ENCODE results near the gene IVNS1ABP. TPM values are rescaled to one million over a fixed set of nuclear protein-coding genes. Genes with fewer than 3 reads are reported as not detected.

The IVNS1ABP gene
- total RNA-seq, 4 donors from 2014 or later: 50.5 to 174 (median 133) TPM

GRCh38 chr1:185268352-185268751 is 48.7 kb downstream of the IVNS1ABP start:
- no peak for DNase-seq
- WGBS, 2 donors (ENCODE audit: low coverage in 1 of 2): 40 to 75% methylated on average over 2 of the region's 2 CpGs
- intact Hi-C loops (cut with DNase I; ENCODE audit: low total_unique reads): no loop called here
- Histone ChIP-seq H3K27me3 (no peaks in the 10 kb centered on the region), H3K9me3 (no peaks in the 10 kb centered on the region), H3K27ac (no peak overlapping the region), H3K4me1 (no peaks in the 10 kb centered on the region), H3K4me3 (no peak overlapping the region), H3K36me3 (no peaks in the 10 kb centered on the region)
- TF ChIP-seq POLR2A (IDR thresholded peaks at IDR 0.05) (no peak), POLR2AphosphoS5 (IDR thresholded peaks at IDR 0.05) (no peak), CTCF (IDR thresholded peaks at IDR 0.05) (no peak), EP300 (IDR thresholded peaks at IDR 0.05; ENCODE audit: low read depth) (no peak)
- in situ Hi-C loops (cut with MboI; ENCODE audit: low pct_ligation_motif_present in 1 of 4, low pct_unique_long_range_greater_than_20kb in 1 of 4, low sequenced_read_pairs in 3 of 4): no loop called here

GRCh38 chr1:185267701-185268100 is 49.3 kb downstream of the IVNS1ABP start:
- H3K27me3 ChIP-seq: no peaks in the 10 kb centered on the region
- no peaks in the 10 kb centered on the region for H3K4me1 ChIP-seq
- in situ Hi-C loops (cut with MboI; ENCODE audit: low pct_ligation_motif_present in 1 of 4, low pct_unique_long_range_greater_than_20kb in 1 of 4, low sequenced_read_pairs in 3 of 4) (no loop called here), intact Hi-C loops (cut with DNase I; ENCODE audit: low total_unique reads) (no loop called here)
- TF ChIP-seq EP300 (IDR thresholded peaks at IDR 0.05; ENCODE audit: low read depth) (no peak), POLR2AphosphoS5 (IDR thresholded peaks at IDR 0.05) (no peak), POLR2A (IDR thresholded peaks at IDR 0.05) (no peak), CTCF (IDR thresholded peaks at IDR 0.05) (no peak)
- H3K9me3 ChIP-seq: no peaks in the 10 kb centered on the region
- H3K4me3 ChIP-seq: no peak overlapping the region
- DNase-seq: no peak
- H3K36me3 ChIP-seq: no peaks in the 10 kb centered on the region
- H3K27ac ChIP-seq: no peak overlapping the region

- in situ Hi-C loops (cut with MboI; ENCODE audit: low pct_ligation_motif_present in 1 of 4, low pct_unique_long_range_greater_than_20kb in 1 of 4, low sequenced_read_pairs in 3 of 4) (no loop called here), intact Hi-C loops (cut with DNase I; ENCODE audit: low total_unique reads) (no loop called here)
- Histone ChIP-seq H3K36me3 (no peaks in the 10 kb centered on the region), H3K27ac (no peak overlapping the region), H3K9me3 (no peaks in the 10 kb centered on the region), H3K4me1 (no peaks in the 10 kb centered on the region), H3K4me3 (no peak overlapping the region), H3K27me3 (no peaks in the 10 kb centered on the region)
- WGBS, 2 donors (ENCODE audit: low coverage in 1 of 2): 56 to 70% methylated on average over 3 of the region's 3 CpGs
- no peak for TF ChIP-seq POLR2AphosphoS5 (IDR thresholded peaks at IDR 0.05)
- TF ChIP-seq CTCF (IDR thresholded peaks at IDR 0.05): no peak
- TF ChIP-seq POLR2A (IDR thresholded peaks at IDR 0.05): no peak
- no peak for TF ChIP-seq EP300 (IDR thresholded peaks at IDR 0.05; ENCODE audit: low read depth)
- DNase-seq: no peak
Observed at GRCh38 chr1:185267301-185267700, 49.7 kb downstream of the IVNS1ABP start.

GRCh38 chr1:185265314-185265713 is 51.7 kb downstream of the IVNS1ABP start:
- no peaks in the 10 kb centered on the region for H3K4me1 ChIP-seq
- TF ChIP-seq EP300 (IDR thresholded peaks at IDR 0.05; ENCODE audit: low read depth): no peak
- TF ChIP-seq POLR2A (IDR thresholded peaks at IDR 0.05): no peak
- TF ChIP-seq CTCF (IDR thresholded peaks at IDR 0.05): no peak
- no peak for TF ChIP-seq POLR2AphosphoS5 (IDR thresholded peaks at IDR 0.05)
- no peaks in the 10 kb centered on the region for H3K27me3 ChIP-seq
- no peaks in the 10 kb centered on the region for H3K36me3 ChIP-seq
- no peak overlapping the region for H3K27ac ChIP-seq
- in situ Hi-C loops (cut with MboI; ENCODE audit: low pct_ligation_motif_present in 1 of 4, low pct_unique_long_range_greater_than_20kb in 1 of 4, low sequenced_read_pairs in 3 of 4) (no loop called here), intact Hi-C loops (cut with DNase I; ENCODE audit: low total_unique reads) (no loop called here)
- no peaks in the 10 kb centered on the region for H3K9me3 ChIP-seq
- no peak overlapping the region for H3K4me3 ChIP-seq
- 89 to 92% methylated on average over 4 of the region's 4 CpGs for WGBS, 2 donors (ENCODE audit: low coverage in 1 of 2)
- DNase-seq: no peak
